DLD1 (cell line): ENCODE results near the gene PRDM12.

ENCODE experiments used
- in situ Hi-C: cut with HindIII; loops from 2 replicates; pipeline ENCODE4 v1.10.0; 2017; ENCODE audit warnings: low sequenced_read_pairs

The PRDM12 gene

GRCh38 chr9:130664251-130665028 lies at the start of gene PRDM12:
PRDM12 (plus strand) TSS chr9:130664594; CDS start chr9:130664654, 60 bp downstream.
- in situ Hi-C loops = loop anchor here (5.0 kb wide), 1 partner anchor 62 kb away; no protein-coding TSS in a partner anchor

GRCh38 chr9:130616451-130616850 lies 47.9 kb upstream of the PRDM12 start:
- in situ Hi-C loops = no loop called here

- in situ Hi-C loops = no loop called here
Observed at GRCh38 chr9:130623466-130623865, 40.9 kb upstream of the PRDM12 start.

GRCh38 chr9:130624154-130624553 lies 40.2 kb upstream of the PRDM12 start:
- in situ Hi-C loops = no loop called here

GRCh38 chr9:130626249-130626996 lies 38.0 kb upstream of the PRDM12 start:
- in situ Hi-C loops = no loop called here

- in situ Hi-C loops = no loop called here
Observed at GRCh38 chr9:130627051-130627450, 37.3 kb upstream of the PRDM12 start.

GRCh38 chr9:130627896-130628792 lies 36.2 kb upstream of the PRDM12 start:
- in situ Hi-C loops = no loop called here

- in situ Hi-C loops = no loop called here
Observed at GRCh38 chr9:130629443-130630070, 34.8 kb upstream of the PRDM12 start.

GRCh38 chr9:130630071-130630450 lies 34.3 kb upstream of the PRDM12 start:
- in situ Hi-C loops = no loop called here

GRCh38 chr9:130630506-130631330 lies 33.7 kb upstream of the PRDM12 start:
- in situ Hi-C loops = no loop called here

GRCh38 chr9:130631331-130632080 lies 32.9 kb upstream of the PRDM12 start:
- in situ Hi-C loops = no loop called here

GRCh38 chr9:130632081-130632710 lies 32.2 kb upstream of the PRDM12 start:
- in situ Hi-C loops = no loop called here

GRCh38 chr9:130632841-130633240 lies 31.6 kb upstream of the PRDM12 start:
- in situ Hi-C loops = no loop called here

- in situ Hi-C loops = no loop called here
Observed at GRCh38 chr9:130633336-130634190, 30.8 kb upstream of the PRDM12 start.

GRCh38 chr9:130634191-130634768 lies 30.1 kb upstream of the PRDM12 start:
- in situ Hi-C loops = no loop called here

GRCh38 chr9:130634801-130635200 lies 29.6 kb upstream of the PRDM12 start:
- in situ Hi-C loops = no loop called here

- in situ Hi-C loops = no loop called here
Observed at GRCh38 chr9:130635306-130635705, 29.1 kb upstream of the PRDM12 start.
